MV-4-11 (cell line): ENCODE results near the gene AP1S3.
"Not testable (repeated sequence)": the region's sequence is repeated elsewhere in the genome, so short reads cannot be mapped to it uniquely, and the experiment has no call there.

Experiments used
- DNase-seq: peaks from one replicate; lab custom pipeline; 2025; lab: John Stamatoyannopoulos, UW

The AP1S3 gene

GRCh38 chr2:223837287-223838061 is at the start of gene AP1S3:
AP1S3 (minus strand) TSS chr2:223837582; CDS start chr2:223837450, 132 bp downstream.
- DNase-seq = peak; percentile 17

GRCh38 chr2:223887127-223887526 is 49.7 kb upstream of the AP1S3 start:
- peak; percentile 66 for DNase-seq

GRCh38 chr2:223886726-223887125 is 49.3 kb upstream of the AP1S3 start:
- DNase-seq = peak; percentile 49

- no peak for DNase-seq
These were observed 47.0 kb upstream of the AP1S3 start for GRCh38 chr2:223884399-223884798.

- no peak for DNase-seq
These were observed 45.3 kb upstream of the AP1S3 start for GRCh38 chr2:223882715-223883114.

GRCh38 chr2:223880796-223881195 is 43.4 kb upstream of the AP1S3 start:
- DNase-seq = no peak

GRCh38 chr2:223877721-223878410 is 40.5 kb upstream of the AP1S3 start:
- DNase-seq = peak; percentile 59

GRCh38 chr2:223873672-223874071 is 36.3 kb upstream of the AP1S3 start:
- DNase-seq = no peak

- not testable (repeated sequence) for DNase-seq
These were observed 35.4 kb upstream of the AP1S3 start for GRCh38 chr2:223872772-223873171.

GRCh38 chr2:223871661-223872060 is 34.3 kb upstream of the AP1S3 start:
- not testable (repeated sequence) for DNase-seq

- DNase-seq = peak; percentile 96
These were observed 33.6 kb upstream of the AP1S3 start for GRCh38 chr2:223870840-223871611.

- DNase-seq = peak; percentile 55
These were observed 30.6 kb upstream of the AP1S3 start for GRCh38 chr2:223868005-223868404.

- peak; percentile 62 for DNase-seq
These were observed 28.6 kb upstream of the AP1S3 start for GRCh38 chr2:223865907-223866508.

- peak; percentile 69 for DNase-seq
These were observed 27.7 kb upstream of the AP1S3 start for GRCh38 chr2:223865124-223865523.

- no peak for DNase-seq
These were observed 26.1 kb upstream of the AP1S3 start for GRCh38 chr2:223863491-223863890.

- DNase-seq = no peak
These were observed 23.7 kb upstream of the AP1S3 start for GRCh38 chr2:223860809-223861738.

- no peak for DNase-seq
These were observed 21.7 kb upstream of the AP1S3 start for GRCh38 chr2:223859070-223859469.

GRCh38 chr2:223856584-223856983 is 19.2 kb upstream of the AP1S3 start:
- peak; percentile 42 for DNase-seq

GRCh38 chr2:223856021-223856420 is 18.6 kb upstream of the AP1S3 start:
- no peak for DNase-seq

GRCh38 chr2:223855426-223855825 is 18.0 kb upstream of the AP1S3 start:
- DNase-seq = no peak

- DNase-seq = no peak
These were observed 17.4 kb upstream of the AP1S3 start for GRCh38 chr2:223854741-223855140.
